WTC11 (cell line): ENCODE data around the gene OR5H15.

Experiments used
- CTCF ChIP-seq: fragments of 200-600 bp; IDR thresholded peaks from 2 replicates; pipeline ENCODE4 v1.8.0; 2022; ENCODE audit warnings: antibody characterized with exemption
- E2F4 ChIP-seq: sonication (generic); formaldehyde crosslinking; IDR thresholded peaks from 2 replicates; pipeline ENCODE4 v1.8.1; 2022; ENCODE audit warnings: low read depth, mild to moderate bottlenecking, moderate library complexity, missing genetic modification reagents, borderline replicate concordance
- ESRRA ChIP-seq: sonication (generic); formaldehyde crosslinking; IDR thresholded peaks from 2 replicates; pipeline ENCODE4 v1.8.1; 2022; ENCODE audit warnings: mild to moderate bottlenecking, missing genetic modification reagents, borderline replicate concordance
- GABPB1 ChIP-seq: sonication (generic); formaldehyde crosslinking; IDR thresholded peaks from 2 replicates; pipeline ENCODE4 v1.8.1; 2023; ENCODE audit warnings: mild to moderate bottlenecking, missing genetic modification reagents
- JUN ChIP-seq: sonication (generic); formaldehyde crosslinking; IDR thresholded peaks from 2 replicates; pipeline ENCODE4 v1.8.0; 2023; ENCODE audit warnings: mild to moderate bottlenecking, missing genetic modification reagents
- ZNF232 ChIP-seq: sonication (generic); formaldehyde crosslinking; IDR thresholded peaks from 2 replicates; pipeline ENCODE4 v1.8.0; 2022; ENCODE audit warnings: mild to moderate bottlenecking, missing genetic modification reagents

- TF ChIP-seq JUN (CRISPR knock-in tag), result no peak
- no peak for TF ChIP-seq GABPB1 (CRISPR knock-in tag)
- no peak for TF ChIP-seq ZNF232
- no peak for TF ChIP-seq CTCF
- TF ChIP-seq E2F4, result no peak
- TF ChIP-seq ESRRA, result no peak
Observed at GRCh38 chr3:98215051-98215450, 48.6 kb downstream of the OR5H15 start.
